ENCODE results near the gene ZNF512. TPM values are rescaled to one million over a fixed set of nuclear protein-coding genes. Genes with fewer than 3 reads are reported as not detected.
"Not testable (repeated sequence)": the region's sequence is repeated elsewhere in the genome, so short reads cannot be mapped to it uniquely, and the experiment has no call there.

ZNF512 gene
- total and polyA plus RNA-seq, 12 donors, result 12.8 to 82.5 (median 29.5) TPM

- TF ChIP-seq CTCF (IDR thresholded peaks at IDR 0.05), result no peak
- TF ChIP-seq POLR2A (IDR thresholded peaks at IDR 0.05), result no peak
- Histone ChIP-seq H3K27ac (no peak overlapping the region), H3K4me1 (replicated peaks in 1 of 2) (no peaks in the 10 kb centered on the region), H3K27me3 (no peaks in the 10 kb centered on the region), H3K9me3 (replicated peaks in 1 of 3) (no peaks in the 10 kb centered on the region), H3K36me3 (replicated peaks in 1 of 2) (no peaks in the 10 kb centered on the region), H3K4me3 (no peak overlapping the region)
- DNase-seq, result no peak
- WGBS, 4 donors, result 80 to 91% (median 85%) methylated on average over 2 of the region's 2 CpGs
- intact Hi-C loops (cut with DNase I), result no loop called here
Measured at GRCh38 chr2:27552941-27553340, 29.9 kb upstream of the ZNF512 start.

GRCh38 chr2:27554451-27554850 lies 28.4 kb upstream of the ZNF512 start:
- H3K9me3 ChIP-seq (replicated peaks in 1 of 3); H3K4me3 ChIP-seq; H3K27me3 ChIP-seq; intact Hi-C loops (cut with DNase I); DNase-seq; H3K36me3 ChIP-seq (replicated peaks in 1 of 2); H3K4me1 ChIP-seq (replicated peaks in 1 of 2); H3K27ac ChIP-seq: not testable (repeated sequence)
- WGBS, 4 donors, result 75 to 87% (median 79%) methylated on average over 3 of the region's 3 CpGs

- Histone ChIP-seq H3K9me3 (replicated peaks in 1 of 3) (no peaks in the 10 kb centered on the region), H3K36me3 (replicated peaks in 1 of 2) (no peaks in the 10 kb centered on the region), H3K27ac (no peak overlapping the region), H3K4me1 (replicated peaks in 1 of 2) (no peaks in the 10 kb centered on the region), H3K27me3 (no peaks in the 10 kb centered on the region), H3K4me3 (no peak overlapping the region)
- TF ChIP-seq CTCF (IDR thresholded peaks at IDR 0.05) (no peak), POLR2A (IDR thresholded peaks at IDR 0.05) (no peak)
- WGBS, 4 donors, result 77 to 84% (median 80%) methylated on average over 2 of the region's 2 CpGs
- DNase-seq, result no peak
- intact Hi-C loops (cut with DNase I), result no loop called here
Measured at GRCh38 chr2:27559228-27559627, 23.6 kb upstream of the ZNF512 start.

- Histone ChIP-seq H3K27me3 (no peaks in the 10 kb centered on the region), H3K4me1 (replicated peaks in 1 of 2) (no peaks in the 10 kb centered on the region), H3K9me3 (replicated peaks in 1 of 3) (no peaks in the 10 kb centered on the region), H3K4me3 (no peak overlapping the region), H3K27ac (no peak overlapping the region), H3K36me3 (replicated peaks in 1 of 2) (no peaks in the 10 kb centered on the region)
- DNase-seq, result no peak
- WGBS, 4 donors, result 52 to 83% (median 80%) methylated on average over 2 of the region's 2 CpGs
- TF ChIP-seq CTCF (IDR thresholded peaks at IDR 0.05) (no peak), POLR2A (IDR thresholded peaks at IDR 0.05) (no peak)
- intact Hi-C loops (cut with DNase I), result no loop called here
Measured at GRCh38 chr2:27561060-27561459, 21.8 kb upstream of the ZNF512 start.

- intact Hi-C loops (cut with DNase I), result no loop called here
- Histone ChIP-seq H3K9me3 (replicated peaks in 1 of 3) (no peaks in the 10 kb centered on the region), H3K36me3 (replicated peaks in 1 of 2) (no peaks in the 10 kb centered on the region), H3K4me1 (replicated peaks in 1 of 2) (no peaks in the 10 kb centered on the region), H3K27ac (no peak overlapping the region), H3K4me3 (no peak overlapping the region), H3K27me3 (no peaks in the 10 kb centered on the region)
- DNase-seq, result no peak
- TF ChIP-seq CTCF (IDR thresholded peaks at IDR 0.05) (no peak), POLR2A (IDR thresholded peaks at IDR 0.05) (no peak)
- 54 to 63% (median 58%) methylated on average over 2 of the region's 2 CpGs for WGBS, 4 donors
Measured at GRCh38 chr2:27566628-27567027, 16.2 kb upstream of the ZNF512 start.
